Thoracic aorta (tissue), 2 donors: ENCODE measurements around the gene RAB11FIP5. TPM values are rescaled to one million over a fixed set of nuclear protein-coding genes. Genes with fewer than 3 reads are reported as not detected.

Experiments used
- total RNA-seq, 2 donors: library from RNA; depleted of rRNA; stranded (reverse); fragments of >200 nt; gene quantifications; one replicate each; pipeline versions ENCODE4 v1.1.0 to v1.2.3, GENCODE V29; 2016

The RAB11FIP5 gene
- total RNA-seq, 2 donors from 2014 or later, result 62.4 to 78.8 TPM

Other genes with a start within 250 kb of the RAB11FIP5 start
- gene SPR, start 225.5 kb downstream of the RAB11FIP5 start, total RNA-seq, result 10 to 100 TPM; 26.1 to 42.6 TPM
- not detected for gene EMX1, start 195.4 kb downstream of the RAB11FIP5 start, total RNA-seq
- 10 to 100 TPM; 16.6 to 18.1 TPM for gene SFXN5, start 41.2 kb downstream of the RAB11FIP5 start, total RNA-seq
- gene NOTO, start 89.6 kb upstream of the RAB11FIP5 start, total RNA-seq, result not detected
- 10 to 100 TPM; 12.6 to 16.2 TPM for gene SMYD5, start 101.3 kb upstream of the RAB11FIP5 start, total RNA-seq
- 10 to 100 TPM; 19.9 to 24.5 TPM for gene PRADC1, start 120.3 kb upstream of the RAB11FIP5 start, total RNA-seq
- 100 to 1,000 TPM; 121 to 144 TPM for gene CCT7, start 121.4 kb upstream of the RAB11FIP5 start, total RNA-seq
- 1 to 10 TPM; 3.5 to 6.1 TPM for gene FBXO41, start 171.5 kb upstream of the RAB11FIP5 start, total RNA-seq
- not detected for gene EGR4, start 180.6 kb upstream of the RAB11FIP5 start, total RNA-seq